Mesendoderm (in vitro differentiated cells): ENCODE results near the gene GPRASP1. TPM values are rescaled to one million over a fixed set of nuclear protein-coding genes. Genes with fewer than 3 reads are reported as not detected.

Experiments used
- small RNA-seq: library from polyadenylated mRNA; stranded (forward); fragments of <200 nt; extraction: miRNeasy Mini kit (QIAGEN cat#:217004); gene quantifications from one replicate; pipeline ENCODE3, GENCODE V24; 2013; ENCODE audit not compliant: insufficient read depth

Gene GPRASP1

Small RNAs within 50 kb of the gene (small RNA-seq; reads per million reads assigned to genes)
- gene RNU6-589P, result not detected
